Inferior parietal cortex (tissue), 1 donor: ENCODE measurements around the gene BORCS5.

Source experiments
- DNase-seq: peaks from one replicate; pipeline ENCODE4 v3.0.0-alpha.2; 2016; ENCODE audit errors: extremely low spot score

The BORCS5 gene

GRCh38 chr12:12511895-12512711 is 155.2 kb downstream of the BORCS5 start:
- DNase-seq = no peak

DNA sequence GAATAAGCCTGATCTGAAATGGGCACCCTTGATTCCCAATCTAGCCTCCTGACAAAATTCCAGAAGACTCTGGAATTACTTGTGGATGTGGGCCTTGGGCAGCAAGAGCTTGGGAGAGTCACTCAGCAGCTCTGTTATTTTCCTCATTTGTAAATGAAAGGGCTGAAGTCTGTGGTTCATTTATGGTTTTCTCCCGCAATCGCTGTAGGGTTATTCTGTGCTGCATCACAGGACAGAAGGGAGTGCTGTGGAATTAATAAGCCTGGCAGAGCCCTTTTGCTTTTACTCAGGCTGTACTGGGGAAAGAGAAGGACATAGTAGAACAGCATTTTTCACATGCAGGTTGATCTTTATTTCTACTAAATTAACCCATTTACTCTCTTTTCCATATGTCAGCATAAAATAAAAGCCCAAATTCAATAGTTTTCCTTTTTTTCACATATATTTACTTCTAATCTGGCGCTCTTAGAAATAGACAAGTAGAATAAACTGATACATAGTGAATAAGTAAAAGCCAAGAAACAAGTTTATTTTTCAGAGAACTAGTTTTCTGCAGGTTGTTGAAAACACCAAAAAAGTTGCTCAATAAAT is 156.6 kb downstream of the BORCS5 start:
- no peak for DNase-seq

- no peak for DNase-seq
These were observed 161.6 kb downstream of the BORCS5 start for GRCh38 chr12:12518464-12518845.

- DNase-seq = no peak
These were observed 162.0 kb downstream of the BORCS5 start for GRCh38 chr12:12518919-12519318.
